Right forelimb (tissue), 1 donor: ENCODE results near the gene SLC16A5.
"Not testable (repeated sequence)": the region's sequence is repeated elsewhere in the genome, so short reads cannot be mapped to it uniquely, and the experiment has no call there.

Experiments
- DNase-seq: peaks from one replicate; pipeline ENCODE4 v3.0.0-alpha.2; 2018

Gene SLC16A5

DNA sequence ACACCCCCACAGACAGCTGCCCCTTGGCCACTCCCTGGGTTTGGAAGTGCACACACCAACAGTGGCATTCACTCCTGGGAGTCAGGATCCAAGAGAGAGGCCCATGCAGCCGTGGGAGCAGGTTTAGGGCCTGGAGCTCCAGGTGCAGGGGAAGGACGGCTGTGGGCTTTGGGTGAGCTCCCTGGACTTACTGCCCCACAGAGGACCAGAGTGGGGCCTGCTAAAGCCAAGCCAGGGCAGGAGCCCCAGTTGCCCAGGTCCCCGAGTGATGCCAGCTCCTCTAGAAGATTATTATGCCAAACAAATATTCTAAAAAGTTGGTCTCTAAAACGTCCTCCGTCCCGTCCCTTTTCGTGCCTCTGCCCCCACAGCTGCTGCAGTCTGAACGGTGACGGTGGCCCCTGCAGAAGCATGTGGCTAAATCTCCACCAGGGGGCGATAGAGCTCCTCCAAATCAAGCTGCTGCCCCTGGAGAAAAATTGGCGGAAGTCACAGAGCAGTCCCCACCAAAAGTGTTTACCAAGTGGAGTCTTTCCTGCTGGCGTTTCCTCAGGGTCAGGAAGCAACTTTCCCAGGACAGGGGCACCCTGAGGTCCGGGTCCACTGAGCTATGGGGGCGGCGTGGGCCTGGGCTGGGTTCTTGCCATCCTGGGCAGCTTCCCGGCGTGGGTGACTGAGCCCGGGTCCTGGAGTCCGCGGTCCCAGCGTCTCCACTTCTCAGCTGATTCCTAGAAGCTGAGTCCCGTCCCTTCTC, 26.2 kb downstream of the SLC16A5 start:
- peak; percentile 91 for DNase-seq

DNA sequence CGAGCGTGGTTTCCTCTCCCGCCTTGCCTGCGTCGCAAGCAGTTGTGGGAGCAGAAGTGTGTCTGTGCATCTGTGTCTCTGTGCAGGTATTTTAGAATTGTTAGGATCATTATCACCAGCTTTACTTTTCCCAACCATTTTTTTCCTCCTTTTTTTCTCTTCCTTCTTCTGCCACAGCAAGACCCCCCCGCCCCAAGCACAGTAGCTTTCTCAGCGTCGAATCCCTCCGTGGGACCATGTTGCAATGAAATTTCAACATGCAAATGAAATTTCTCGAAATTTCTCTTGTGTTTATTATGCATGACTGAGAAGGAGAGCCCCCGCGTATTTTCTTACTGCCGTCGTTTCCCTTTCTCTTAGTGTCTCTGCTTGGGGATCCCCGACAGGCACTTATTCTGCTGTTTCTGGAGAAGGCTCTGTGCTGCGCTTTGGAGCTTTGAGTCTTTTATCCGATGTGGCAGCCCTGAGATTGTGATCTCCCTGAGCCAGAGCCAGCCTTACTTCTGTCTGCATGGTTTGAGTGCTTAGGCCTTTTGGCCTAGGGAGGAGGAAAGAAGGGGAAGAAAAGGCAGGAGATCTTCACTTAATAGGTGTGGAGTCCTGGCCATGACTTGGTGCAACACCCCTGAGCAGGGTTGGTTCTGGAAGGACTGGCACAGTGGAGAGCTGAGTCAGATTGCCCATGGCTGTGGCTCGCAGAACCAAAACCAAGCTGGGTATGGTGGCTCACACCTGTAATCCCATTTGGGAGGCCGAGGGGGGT, 27.0 kb downstream of the SLC16A5 start:
- DNase-seq = no peak

DNA sequence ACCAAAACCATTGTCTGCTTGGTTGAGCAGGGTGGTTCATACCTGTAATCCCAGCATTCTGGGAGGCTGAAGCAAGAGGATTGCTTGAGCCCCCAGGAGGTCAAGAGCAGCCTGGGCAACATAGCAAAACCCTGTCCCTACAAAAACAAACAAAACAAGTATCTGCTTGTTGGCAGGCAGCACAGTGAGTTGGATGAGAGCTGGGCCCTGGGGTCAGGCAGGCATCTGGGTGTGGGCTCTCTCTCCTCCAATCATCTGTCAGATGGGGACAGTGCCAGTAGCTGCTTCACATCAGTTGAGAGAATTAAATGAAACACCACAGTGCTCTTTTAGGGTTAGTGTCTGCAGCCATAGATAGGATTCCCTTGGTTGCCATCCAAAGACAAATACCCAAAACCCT, 27.8 kb downstream of the SLC16A5 start:
- DNase-seq = no peak

DNA sequence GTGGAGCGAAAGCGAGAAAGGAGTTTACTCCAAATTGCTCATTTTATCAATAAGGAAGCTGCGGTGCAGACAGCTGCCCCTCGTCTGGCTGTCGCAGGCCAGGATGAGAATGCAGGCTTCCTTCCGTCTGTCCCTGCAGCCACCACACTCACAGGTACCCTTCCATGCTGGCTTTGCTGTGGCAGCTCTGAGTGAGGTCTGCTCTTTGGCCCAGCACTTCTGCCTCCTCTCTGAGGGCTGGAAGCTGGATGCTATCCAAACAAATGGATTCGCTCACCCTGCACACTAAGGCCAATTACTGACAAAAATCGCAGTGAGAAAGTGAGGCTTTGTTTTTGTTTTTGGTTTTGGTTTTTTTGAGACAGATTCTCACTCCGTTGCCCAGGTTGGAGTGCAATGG, 29.0 kb downstream of the SLC16A5 start:
- no peak for DNase-seq

DNA sequence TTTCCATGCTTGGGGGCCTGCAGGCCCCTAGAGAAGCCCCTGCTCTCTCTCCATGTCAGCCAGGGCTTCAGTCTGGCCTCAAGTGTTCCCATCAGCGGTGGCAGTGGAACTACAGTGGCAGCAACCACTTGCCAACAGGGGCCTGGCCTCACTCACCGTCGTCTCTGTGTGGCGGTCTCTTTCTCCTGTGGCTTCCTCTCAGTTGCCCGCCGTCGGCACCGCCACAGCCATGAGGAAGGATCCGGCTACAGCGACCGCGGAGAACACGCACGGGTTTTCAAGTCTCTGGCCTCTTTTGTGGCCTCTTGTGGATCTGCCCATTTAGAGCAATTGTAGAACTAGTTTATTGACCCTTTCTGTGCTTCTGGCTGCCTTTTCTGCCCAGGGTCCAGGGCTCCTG, 30.6 kb downstream of the SLC16A5 start:
- DNase-seq = no peak

DNA sequence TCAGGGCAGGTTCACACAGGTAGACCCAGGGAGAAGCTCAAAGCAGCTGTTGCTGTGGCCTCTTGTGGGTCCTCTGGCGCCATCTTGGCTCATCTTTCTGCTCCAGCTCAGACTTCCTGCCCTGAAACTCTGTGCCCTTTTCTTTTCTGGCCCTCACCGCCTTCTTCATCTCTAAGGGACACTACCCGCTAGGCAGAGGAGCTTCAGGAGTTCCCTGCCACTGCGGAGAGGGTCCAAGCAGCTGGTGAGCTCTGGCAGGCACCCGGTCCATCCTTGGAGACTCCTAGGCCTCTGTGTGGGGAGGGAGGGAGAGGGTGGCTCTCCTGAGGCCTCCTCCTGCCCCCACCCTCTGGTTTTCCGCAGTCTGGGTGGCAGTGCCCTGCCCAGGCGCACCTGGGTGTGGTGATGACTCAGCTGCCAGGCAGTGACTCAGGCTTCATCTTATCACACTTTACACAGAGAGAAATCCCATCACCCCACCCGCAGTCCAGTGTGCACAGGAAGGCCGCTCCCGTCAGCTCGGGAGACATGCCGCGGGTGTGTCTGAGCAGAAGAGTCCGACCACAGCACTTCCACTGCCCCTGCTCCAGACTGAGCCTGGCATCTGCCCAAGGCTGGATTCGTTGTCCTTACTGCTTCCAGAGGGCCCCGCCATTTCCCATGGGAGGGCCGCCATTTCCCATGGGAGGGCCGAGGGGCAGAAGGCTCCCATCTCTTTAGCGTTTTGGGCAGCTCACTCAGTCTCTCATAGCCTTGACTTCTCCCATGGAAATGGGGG, 36.5 kb downstream of the SLC16A5 start:
- DNase-seq = no peak

DNA sequence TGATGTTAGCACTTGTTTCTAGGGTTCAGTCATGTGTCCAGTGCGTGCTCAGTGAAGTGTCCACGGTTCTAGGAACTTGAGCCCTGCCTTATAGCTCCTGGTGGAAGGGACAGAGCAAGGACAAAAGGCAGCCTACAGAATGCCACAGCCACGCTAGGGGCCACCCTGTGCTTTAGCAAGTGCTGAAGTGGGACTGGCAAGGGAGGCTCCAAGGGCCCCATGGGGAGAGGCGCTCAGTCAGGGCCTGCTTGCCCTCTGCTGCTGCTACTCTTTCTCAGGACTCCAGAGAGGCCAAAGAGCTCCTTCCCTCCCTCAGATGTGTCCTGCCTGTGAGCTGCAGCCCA, 37.0 kb downstream of the SLC16A5 start:
- no peak for DNase-seq

DNA sequence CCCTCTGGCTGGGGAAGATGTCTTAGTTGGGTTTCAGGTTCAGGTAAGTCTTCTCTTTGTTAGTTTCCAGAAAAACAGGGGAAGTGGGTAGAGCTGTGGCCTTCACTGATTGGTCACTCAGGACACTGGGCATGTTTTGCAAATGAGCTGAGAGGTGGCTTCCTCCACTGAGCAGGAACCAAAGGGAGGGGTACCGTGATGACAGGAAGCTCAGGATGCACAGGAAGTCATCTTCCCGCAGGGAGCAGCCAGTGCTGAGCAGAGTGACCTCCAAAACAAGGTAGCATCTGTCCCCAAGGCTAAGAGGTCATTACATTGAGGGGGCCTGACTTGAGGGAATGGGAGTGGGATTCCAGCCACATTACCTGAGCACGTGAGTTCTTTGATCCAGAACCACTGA, 38.2 kb downstream of the SLC16A5 start:
- DNase-seq = no peak

DNA sequence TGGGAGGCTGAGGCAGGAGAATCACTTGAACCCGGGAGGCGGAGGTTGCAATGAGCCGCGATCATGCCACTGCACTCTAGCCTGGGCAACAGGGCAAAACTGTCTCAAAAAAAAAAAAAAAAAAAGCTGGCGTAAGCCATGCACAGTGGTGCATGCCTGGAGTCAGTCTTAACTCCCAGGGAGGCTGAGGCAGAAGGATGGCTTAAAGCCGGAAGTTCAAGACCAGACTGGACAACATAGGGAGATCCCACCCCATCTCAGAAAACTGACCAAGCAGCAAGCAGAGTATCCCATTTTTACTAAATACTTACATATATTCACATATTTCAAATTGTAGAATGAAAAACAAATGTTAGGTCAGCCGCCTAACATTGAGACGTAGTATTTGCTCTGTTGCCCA, 39.2 kb downstream of the SLC16A5 start:
- DNase-seq = no peak

DNA sequence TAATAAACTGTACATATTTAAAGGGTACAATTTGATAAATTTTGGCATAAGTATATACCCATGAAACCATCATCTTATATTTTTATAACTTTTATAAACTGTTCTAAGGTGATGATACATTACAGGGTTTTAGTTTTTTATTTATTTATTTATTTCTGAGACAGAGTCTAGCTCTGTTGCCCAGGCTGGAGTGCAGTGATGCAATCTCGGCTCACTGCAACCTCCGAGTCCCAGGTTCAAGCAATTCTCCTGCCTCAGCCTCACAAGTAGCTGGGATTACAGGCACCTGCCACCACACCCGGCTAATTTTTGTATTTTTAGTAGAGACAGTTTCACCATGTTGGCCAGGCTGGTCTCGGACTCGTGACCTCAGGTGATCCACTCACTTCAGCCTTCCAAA, 40.2 kb downstream of the SLC16A5 start:
- not testable (repeated sequence) for DNase-seq

DNA sequence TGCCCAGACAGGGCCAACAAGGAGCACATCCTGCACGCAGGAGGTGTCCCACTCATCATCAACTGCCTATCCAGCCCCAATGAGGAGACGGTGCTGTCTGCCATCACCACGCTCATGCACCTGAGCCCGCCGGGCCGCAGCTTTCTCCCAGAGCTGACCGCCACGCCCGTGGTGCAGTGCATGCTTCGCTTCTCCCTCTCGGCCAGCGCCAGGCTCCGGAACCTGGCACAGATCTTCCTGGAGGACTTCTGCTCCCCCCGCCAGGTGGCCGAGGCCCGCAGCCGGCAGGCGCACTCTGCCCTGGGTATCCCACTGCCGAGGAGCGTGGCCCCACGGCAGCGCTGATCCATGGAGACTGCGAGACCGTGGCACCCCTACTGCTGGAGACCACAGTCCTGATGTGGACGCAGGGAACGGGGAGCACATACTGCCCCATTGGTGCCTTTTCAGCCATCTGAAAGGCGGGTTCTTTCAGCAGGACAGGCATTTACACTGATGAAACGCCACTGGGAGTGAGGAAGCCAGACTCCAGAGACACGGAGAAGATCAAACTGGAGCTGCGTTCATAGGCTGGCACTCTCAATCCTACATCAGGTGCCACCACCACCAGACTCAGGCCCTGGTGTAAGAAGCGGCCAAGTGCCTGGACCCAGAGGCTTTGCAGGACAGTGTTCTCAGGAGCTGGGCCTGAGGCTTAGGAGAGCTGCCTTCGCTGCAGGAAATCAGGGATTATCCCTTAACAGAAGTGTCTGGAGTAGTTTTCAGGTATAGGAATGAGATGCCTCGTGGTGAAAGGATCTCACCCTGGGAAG, 41.1 kb downstream of the SLC16A5 start:
- DNase-seq = no peak

DNA sequence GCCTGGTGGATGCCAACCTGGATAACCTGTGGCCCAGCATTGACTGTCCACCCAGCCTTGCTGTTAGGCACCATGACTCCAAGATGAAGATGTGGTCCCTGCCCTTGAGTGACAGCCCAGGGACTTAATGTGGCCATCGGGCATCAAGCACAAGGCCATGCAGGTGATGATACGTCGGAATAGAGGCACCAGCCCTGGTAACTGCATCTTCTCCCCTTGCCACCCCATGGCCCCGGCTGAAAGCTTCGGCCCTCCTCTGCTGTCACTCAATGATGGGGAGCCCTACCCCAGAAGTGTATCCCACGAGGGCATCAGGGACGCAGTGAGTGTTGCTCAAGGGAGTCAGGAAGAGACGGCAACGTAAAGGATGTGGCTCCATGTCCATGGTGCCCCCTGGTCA, 41.8 kb downstream of the SLC16A5 start:
- no peak for DNase-seq

DNA sequence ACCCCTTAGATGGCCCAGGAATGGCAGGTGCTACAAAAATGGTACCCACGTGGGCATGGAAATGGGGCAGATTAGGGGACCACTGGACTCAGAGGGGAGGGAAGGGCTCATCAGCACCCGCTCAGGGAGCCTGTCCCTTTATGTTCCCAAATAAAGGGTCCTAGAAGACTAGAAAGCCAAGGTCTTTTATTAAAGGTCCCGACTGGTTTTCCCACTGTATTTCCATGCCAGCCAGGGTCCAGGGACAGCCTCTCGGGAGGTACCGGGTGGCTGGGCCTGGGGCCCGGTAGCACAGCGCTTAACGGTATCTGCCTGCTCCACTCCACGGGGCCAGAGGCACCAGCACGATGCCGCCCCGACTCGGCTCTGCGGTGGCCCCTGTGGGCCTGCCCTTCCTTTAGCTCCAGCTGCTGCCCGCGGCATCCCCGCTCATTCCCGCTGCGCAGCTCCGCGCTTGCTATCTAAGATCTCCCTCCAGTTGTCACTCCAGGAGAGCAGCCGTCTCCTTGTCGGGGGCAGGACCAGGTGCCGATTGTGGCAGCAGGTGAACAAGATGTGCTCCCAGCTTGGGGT, 42.4 kb downstream of the SLC16A5 start:
- DNase-seq = no peak

DNA sequence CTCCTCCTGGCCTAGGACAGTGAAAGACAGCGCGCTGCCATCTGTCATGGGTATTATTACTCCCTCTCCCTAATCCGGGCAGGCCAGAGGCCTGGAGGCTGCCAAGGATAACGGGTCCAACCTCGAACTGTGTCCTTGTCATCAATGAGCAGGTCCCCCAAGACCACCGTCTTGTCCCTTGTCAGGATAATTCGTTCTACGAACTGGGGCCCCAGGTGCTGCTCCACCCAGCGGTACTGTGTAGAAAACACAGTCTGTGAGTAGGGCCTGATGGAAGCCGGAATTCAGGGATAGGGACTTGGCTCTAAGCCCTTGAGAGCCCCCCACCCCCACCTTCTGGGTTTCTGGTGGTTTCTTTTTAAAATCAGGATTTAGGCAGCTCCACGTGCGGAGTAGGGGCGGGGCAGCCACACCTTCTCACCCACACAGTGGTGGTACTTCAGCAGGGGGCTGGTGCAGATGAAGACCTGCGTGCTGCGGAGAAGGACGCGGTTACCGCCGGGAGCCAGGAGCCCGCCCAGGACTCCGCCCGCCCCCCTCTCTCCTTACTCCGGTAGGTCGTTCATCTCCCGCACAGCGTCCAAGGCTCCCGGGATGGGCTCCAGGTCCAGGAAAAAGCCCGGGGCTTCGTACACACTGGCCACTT, 43.0 kb downstream of the SLC16A5 start:
- DNase-seq = peak; percentile 80

DNA sequence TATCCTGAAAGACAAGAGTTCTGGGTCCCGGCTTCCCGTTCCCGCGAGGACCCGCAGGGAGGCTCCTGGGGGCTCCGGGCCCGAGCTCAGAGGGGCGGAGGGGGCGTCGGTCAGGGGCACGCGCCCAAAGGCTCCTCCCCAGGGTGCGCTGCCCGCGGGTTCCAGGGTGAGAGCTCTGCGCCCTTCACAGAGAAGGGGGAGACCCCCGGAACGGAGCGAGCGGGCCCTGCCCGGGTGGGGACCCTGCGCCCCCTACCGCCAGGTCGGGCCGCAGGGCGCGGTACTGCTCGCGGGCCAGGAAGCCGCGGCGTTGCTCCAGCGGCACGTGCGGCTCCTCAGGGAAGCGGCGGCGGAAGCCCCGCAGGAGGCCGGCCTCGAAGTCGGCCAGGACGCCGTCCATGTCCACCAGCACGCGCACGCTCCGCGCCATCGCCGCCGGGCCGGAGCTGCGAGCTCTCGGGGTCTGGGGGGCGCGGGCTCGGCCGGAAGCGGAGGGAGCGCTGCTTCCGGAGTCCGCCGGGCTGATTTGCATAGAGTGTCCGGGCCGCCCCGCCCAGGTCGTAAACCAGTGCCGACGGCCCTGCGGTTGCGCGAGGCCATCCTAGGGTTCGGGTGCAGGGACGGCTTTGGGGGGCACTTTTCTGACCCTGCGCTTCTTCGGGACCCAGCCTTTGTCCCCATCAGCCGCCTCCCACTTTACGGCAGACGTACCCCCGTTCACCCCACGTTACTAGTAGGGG, 43.7 kb downstream of the SLC16A5 start, which contains the start of gene NT5C:
Gene NT5C (minus strand): TSS at position 465 of the 740 bp plus-strand sequence. CDS start 35 bp downstream, at position 430.
- peak; percentile 92 for DNase-seq

DNA sequence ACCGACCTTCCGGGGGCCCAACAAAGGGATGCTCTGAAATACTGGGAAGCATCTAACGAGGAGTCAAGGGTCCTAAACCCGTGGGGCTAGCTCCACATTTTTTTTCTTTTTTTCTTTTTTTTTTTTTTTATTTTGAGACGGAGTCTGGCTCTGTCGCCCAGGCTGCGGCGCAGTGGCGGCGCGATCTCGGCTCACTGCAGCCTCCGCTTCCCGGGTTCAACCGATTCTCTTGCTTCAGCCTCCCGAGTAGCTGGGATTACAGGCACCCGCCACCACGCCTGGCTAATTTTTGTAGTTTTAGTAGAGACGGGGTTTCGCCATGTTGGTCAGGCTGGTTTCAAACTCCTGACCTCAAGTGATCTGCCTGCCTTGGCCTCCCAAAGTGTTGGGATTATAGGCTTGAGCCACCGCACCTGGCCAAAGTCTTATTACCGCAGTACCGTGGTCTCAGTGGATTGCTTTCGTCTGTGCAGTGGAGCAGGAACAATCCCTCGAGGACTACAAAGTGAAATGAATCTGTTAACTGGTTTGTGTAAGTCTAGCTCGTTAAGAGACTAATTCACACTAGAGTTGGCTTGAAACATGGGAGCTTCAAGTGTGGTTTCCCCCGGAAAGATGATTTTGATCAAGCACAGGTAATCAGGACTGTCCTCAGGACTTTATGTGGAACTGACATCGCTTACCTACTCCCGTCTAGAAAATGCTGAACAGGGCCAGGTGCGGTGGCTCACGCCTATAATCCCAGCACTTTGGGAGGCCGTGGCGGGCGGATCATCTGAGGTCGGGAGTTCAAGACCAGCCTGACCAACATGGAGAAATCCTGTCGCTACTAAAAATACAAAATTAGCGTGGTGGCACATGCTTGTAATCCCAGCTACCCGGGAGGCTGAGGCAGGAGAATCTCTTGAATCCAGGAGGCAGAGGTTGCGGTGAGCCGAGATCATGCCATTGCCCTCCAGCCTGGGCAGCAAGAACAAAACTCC, 44.6 kb downstream of the SLC16A5 start:
- DNase-seq = not testable (repeated sequence)

DNA sequence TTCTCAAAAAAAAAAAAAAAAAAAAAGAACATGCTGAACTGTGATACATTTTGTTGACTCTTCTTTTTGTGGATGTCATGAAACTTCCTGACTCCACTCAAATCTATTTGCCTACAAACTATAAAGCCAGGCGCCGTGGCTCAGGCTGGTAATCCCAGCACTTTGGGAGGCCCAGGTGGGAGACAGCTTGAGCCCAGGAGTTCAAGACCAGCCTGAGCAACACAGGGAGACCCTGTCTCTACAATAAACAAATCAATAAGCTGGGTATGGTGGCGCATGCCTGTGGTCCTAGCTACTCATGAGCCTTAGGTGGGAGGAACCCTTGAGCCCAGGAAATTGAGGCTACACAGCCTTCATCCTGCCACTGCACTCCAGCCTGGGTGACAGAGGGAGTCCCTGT, 45.2 kb downstream of the SLC16A5 start:
- DNase-seq = no peak

DNA sequence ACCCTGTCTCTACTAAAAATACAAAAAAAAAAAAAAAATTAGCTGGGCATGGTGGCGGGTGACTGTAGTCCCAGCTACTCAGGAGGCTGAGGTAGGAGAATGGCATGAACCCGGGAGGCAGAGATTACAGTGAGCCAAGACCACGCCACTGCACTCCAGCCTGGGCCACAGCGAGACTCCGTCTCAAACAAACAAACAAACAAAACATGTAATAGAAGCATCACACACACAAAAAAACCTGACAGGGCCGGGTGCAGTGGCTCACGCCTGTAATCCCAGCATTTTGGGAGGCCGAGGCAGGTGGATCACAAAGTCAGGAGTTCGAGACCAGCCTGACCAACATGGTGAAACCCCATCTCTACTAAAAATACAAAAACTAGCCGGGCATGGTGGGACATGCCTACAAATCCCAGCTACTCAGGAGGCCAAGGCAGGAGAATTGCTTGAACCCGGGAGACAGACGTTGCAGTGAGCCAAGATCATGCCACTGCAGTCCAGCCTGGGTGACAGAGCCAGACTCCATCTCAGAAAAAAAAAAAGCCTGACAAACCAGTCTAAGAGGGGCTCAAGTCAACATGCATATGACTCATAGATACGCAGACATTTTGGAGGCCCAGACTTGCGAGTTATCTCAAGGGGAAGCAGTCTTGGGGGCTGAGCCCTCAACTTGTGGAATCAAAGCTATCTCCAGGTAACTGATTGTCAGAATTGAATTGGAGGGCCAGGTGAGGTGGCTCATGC, 46.0 kb downstream of the SLC16A5 start:
- not testable (repeated sequence) for DNase-seq

DNA sequence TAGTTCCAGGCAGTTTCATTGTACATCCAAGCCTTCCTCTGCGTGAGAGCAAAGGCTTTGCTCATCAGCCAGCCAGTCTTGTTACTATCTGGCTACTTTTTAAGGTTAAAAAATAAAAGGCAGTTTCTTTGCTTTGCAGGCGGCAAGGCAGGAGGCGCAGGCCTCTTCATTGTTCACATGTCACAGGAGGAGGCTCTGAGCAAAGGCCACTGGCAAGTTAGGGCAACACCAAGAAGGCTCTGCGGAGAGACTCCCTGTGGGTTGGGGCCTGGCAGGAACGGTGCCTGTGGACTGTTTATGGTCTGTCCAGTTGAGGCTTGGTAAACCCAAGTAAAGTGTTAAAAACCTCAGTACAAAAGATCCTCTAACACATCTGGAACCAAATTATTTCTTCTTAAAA, 47.7 kb downstream of the SLC16A5 start:
- no peak for DNase-seq
